SIG-M5 treated with dmso at 0.1 percent for 504 hours (cell line): ENCODE results near the gene SCIMP.
"Not testable (repeated sequence)": the region's sequence is repeated elsewhere in the genome, so short reads cannot be mapped to it uniquely, and the experiment has no call there.

ENCODE experiments used
- DNase-seq: peaks from one replicate; lab custom pipeline; 2025; ENCODE audit not compliant: unreplicated experiment; lab: John Stamatoyannopoulos, UW

Gene SCIMP

GRCh38 chr17:5234645-5235576 is at the start of gene SCIMP:
SCIMP (minus strand) TSS chr17:5234860; CDS start chr17:5234755, 105 bp downstream.
- DNase-seq = peak; percentile 74

GRCh38 chr17:5283571-5284315 is 49.1 kb upstream of the SCIMP start:
- peak; percentile 30 for DNase-seq

GRCh38 chr17:5282642-5283217 is 48.1 kb upstream of the SCIMP start:
- DNase-seq = no peak

- DNase-seq = peak; percentile 69
These were observed 47.4 kb upstream of the SCIMP start, which contains the start of gene RABEP1 for GRCh38 chr17:5281814-5282641. RABEP1 (plus strand) TSS chr17:5282284; CDS start chr17:5282487, 203 bp downstream.

- DNase-seq = no peak
These were observed 37.7 kb upstream of the SCIMP start for GRCh38 chr17:5272322-5272721.

- no peak for DNase-seq
These were observed 34.7 kb upstream of the SCIMP start for GRCh38 chr17:5269241-5269960.

- DNase-seq = no peak
These were observed 30.2 kb upstream of the SCIMP start for GRCh38 chr17:5264893-5265292.

GRCh38 chr17:5263441-5263840 is 28.8 kb upstream of the SCIMP start:
- DNase-seq = no peak

GRCh38 chr17:5262416-5262991 is 27.8 kb upstream of the SCIMP start:
- DNase-seq = no peak

- DNase-seq = no peak
These were observed 25.9 kb upstream of the SCIMP start for GRCh38 chr17:5260542-5260941.

GRCh38 chr17:5257124-5257523 is 22.5 kb upstream of the SCIMP start:
- DNase-seq = no peak

- peak; percentile 47 for DNase-seq
These were observed 20.4 kb upstream of the SCIMP start for GRCh38 chr17:5254903-5255521.

GRCh38 chr17:5254414-5254813 is 19.8 kb upstream of the SCIMP start:
- no peak for DNase-seq

- DNase-seq = peak; percentile 76
These were observed 15.0 kb upstream of the SCIMP start for GRCh38 chr17:5249615-5250014.

GRCh38 chr17:5248821-5249479 is 14.3 kb upstream of the SCIMP start:
- no peak for DNase-seq

GRCh38 chr17:5247621-5248020 is 13.0 kb upstream of the SCIMP start:
- no peak for DNase-seq

GRCh38 chr17:5241861-5242671 is 7.4 kb upstream of the SCIMP start:
- DNase-seq = no peak

GRCh38 chr17:5239769-5240168 is 5.1 kb upstream of the SCIMP start:
- not testable (repeated sequence) for DNase-seq
